Measurements from ENCODE around the gene TCF7L2. TPM values are rescaled to one million over a fixed set of nuclear protein-coding genes. Genes with fewer than 3 reads are reported as not detected.

TCF7L2 gene
- total RNA-seq, 3 donors from 2014 or later = 33.1 to 44.2 (median 34.1) TPM

DNA sequence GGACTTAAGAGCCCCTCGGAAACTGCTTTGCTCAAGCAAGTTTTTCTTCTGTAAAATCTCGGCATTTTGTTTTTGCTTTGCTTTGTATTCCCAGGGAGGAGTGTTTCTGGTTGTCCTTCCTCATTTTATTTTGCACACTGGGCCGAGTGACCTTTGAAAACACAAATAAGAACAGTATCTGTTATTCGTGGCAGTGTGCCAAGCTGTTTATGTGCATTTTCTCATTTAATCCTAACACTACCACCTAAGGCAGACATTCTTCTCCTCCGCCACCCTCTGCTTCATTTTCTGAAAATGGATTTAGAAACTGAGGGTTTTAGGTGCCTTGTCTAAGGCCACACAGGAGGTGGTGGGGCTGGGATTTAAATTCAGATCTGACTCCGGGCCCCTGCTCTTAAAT is 218.5 kb downstream of the TCF7L2 start:
- intact Hi-C loops (cut with DNase I; ENCODE audit: low total_unique reads) = no loop called here
- H3K27ac ChIP-seq = no peak overlapping the region
- H3K36me3 ChIP-seq = no peaks in the 10 kb centered on the region
- no peak overlapping the region for H3K4me3 ChIP-seq
- TF ChIP-seq, protein P1, sequence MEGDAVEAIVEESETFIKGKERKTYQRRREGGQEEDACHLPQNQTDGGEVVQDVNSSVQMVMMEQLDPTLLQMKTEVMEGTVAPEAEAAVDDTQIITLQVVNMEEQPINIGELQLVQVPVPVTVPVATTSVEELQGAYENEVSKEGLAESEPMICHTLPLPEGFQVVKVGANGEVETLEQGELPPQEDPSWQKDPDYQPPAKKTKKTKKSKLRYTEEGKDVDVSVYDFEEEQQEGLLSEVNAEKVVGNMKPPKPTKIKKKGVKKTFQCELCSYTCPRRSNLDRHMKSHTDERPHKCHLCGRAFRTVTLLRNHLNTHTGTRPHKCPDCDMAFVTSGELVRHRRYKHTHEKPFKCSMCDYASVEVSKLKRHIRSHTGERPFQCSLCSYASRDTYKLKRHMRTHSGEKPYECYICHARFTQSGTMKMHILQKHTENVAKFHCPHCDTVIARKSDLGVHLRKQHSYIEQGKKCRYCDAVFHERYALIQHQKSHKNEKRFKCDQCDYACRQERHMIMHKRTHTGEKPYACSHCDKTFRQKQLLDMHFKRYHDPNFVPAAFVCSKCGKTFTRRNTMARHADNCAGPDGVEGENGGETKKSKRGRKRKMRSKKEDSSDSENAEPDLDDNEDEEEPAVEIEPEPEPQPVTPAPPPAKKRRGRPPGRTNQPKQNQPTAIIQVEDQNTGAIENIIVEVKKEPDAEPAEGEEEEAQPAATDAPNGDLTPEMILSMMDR (IDR thresholded peaks at IDR 0.05) = no peak
- no peak for TF ChIP-seq POLR2A (IDR thresholded peaks at IDR 0.05)
- no peak for TF ChIP-seq POLR2AphosphoS5 (IDR thresholded peaks at IDR 0.05)
- no peak for DNase-seq (ENCODE audit: low spot score in 2 of 2)
- H3K4me1 ChIP-seq = no peaks in the 10 kb centered on the region
- H3K9me3 ChIP-seq = no peaks in the 10 kb centered on the region
- no peaks in the 10 kb centered on the region for H3K27me3 ChIP-seq

DNA sequence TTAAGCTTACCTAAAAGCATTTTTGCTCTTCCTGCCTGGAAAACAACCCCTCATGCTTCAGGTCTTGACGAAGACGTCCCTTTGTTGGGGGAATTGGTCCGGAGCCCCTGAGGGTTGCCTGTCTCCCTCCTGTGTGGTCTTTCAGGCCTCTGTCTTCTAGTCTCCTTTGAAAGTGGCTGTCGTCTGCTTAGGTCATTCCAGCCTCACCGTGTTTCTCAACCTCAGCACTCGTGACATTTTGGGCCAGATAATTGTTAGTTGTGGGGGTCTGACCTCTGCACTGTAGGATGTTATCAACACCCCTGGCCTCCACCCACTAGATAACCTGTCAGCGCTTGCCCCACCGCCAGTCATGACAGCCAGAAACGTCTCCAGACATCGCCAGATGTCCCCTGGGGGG is 219.1 kb downstream of the TCF7L2 start:
- no peaks in the 10 kb centered on the region for H3K4me1 ChIP-seq
- H3K4me3 ChIP-seq = no peak overlapping the region
- no peaks in the 10 kb centered on the region for H3K9me3 ChIP-seq
- no peak overlapping the region for H3K27ac ChIP-seq
- no peak for TF ChIP-seq POLR2AphosphoS5 (IDR thresholded peaks at IDR 0.05)
- TF ChIP-seq POLR2A (IDR thresholded peaks at IDR 0.05) = no peak
- no peak for DNase-seq (ENCODE audit: low spot score in 2 of 2)
- H3K27me3 ChIP-seq = no peaks in the 10 kb centered on the region
- no peaks in the 10 kb centered on the region for H3K36me3 ChIP-seq
- intact Hi-C loops (cut with DNase I; ENCODE audit: low total_unique reads) = no loop called here

DNA sequence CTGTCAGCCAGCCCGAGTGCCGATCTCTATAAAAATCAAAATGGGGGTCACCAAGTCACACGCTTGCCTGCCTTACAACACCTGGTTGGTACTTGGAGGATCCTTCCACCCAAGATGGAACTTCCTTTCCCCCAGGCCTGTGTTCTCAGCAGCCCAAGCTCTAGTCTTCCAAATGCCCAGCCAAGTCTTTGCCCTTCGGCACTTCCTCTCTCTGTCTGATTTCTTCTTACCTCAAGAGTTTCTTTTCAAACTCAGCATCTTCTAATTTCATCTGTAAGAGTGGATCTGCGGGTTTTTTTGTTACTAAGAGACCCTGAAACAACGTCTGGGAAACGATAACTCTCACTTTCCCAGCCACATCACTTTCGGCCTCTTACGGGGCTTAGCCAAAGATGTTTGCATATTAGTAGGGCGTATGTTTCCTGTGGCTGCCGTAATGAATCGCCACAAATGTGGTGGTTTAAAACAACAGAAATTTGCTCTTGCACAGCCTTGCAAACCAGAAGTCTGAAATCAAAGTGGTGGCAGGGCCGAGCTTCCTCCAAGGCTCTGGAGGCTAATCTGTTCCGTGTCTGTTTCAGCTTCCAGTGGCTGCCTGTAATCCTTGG is 219.9 kb downstream of the TCF7L2 start:
- TF ChIP-seq POLR2AphosphoS5 (IDR thresholded peaks at IDR 0.05) (no peak), POLR2A (IDR thresholded peaks at IDR 0.05) (no peak)
- TF ChIP-seq, protein P1 (IDR thresholded peaks at IDR 0.05) = no peak
- Histone ChIP-seq H3K36me3 (no peaks in the 10 kb centered on the region), H3K4me3 (no peak overlapping the region), H3K27me3 (no peaks in the 10 kb centered on the region), H3K9me3 (no peaks in the 10 kb centered on the region), H3K27ac (no peak overlapping the region), H3K4me1 (no peaks in the 10 kb centered on the region)
- no peak for DNase-seq (ENCODE audit: low spot score in 2 of 2)
- intact Hi-C loops (cut with DNase I; ENCODE audit: low total_unique reads) = no loop called here

DNA sequence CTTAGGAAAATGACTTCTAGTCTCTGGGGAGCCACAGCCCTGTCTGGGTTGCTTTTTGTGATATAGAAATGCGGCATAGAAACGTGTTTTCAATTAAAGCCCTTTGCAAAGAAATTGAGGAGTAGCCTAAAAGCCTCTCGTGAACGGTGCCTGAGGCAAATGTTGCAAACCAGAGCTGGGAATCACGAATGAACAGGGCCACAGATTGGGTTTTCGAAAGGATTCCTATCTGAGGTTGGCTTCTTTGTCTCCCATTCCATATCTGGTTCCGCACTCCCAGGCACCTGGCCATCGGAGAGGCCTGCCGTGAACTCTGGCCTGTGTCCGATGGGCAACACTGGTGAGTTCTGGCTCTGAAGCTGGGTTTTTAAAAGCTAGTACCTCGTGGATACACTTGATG is 221.6 kb downstream of the TCF7L2 start:
- DNase-seq (ENCODE audit: low spot score in 2 of 2) = no peak
- intact Hi-C loops (cut with DNase I; ENCODE audit: low total_unique reads) = no loop called here
- Histone ChIP-seq H3K27ac (no peak overlapping the region), H3K27me3 (no peaks in the 10 kb centered on the region), H3K4me1 (no peaks in the 10 kb centered on the region), H3K9me3 (no peaks in the 10 kb centered on the region), H3K4me3 (no peak overlapping the region), H3K36me3 (no peaks in the 10 kb centered on the region)
- TF ChIP-seq, protein P1 (IDR thresholded peaks at IDR 0.05) = no peak
- TF ChIP-seq POLR2AphosphoS5 (IDR thresholded peaks at IDR 0.05) (no peak), POLR2A (IDR thresholded peaks at IDR 0.05) (no peak)

DNA sequence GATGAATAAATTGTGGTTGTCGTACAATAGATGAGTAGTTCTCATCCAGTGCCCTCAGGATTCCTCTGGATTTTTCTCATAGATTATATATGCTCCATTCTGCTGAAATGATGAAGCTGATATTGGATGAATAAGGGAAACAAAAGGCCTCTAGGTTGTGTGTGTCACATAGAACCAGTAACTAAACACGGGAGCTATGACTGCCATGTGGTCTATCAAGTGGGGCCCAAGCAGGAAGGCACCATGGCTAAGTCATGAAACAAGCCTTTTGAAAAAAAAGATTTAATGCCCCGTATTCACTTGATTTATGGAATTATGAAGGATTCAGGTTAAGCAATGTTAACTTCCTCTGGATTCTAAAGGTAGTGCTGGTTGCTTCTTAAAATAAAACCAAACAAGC is 225.1 kb downstream of the TCF7L2 start:
- no peaks in the 10 kb centered on the region for H3K27me3 ChIP-seq
- no peaks in the 10 kb centered on the region for H3K9me3 ChIP-seq
- H3K27ac ChIP-seq = no peak overlapping the region
- TF ChIP-seq POLR2AphosphoS5 (IDR thresholded peaks at IDR 0.05) (no peak), POLR2A (IDR thresholded peaks at IDR 0.05) (no peak)
- TF ChIP-seq, protein P1 (IDR thresholded peaks at IDR 0.05) = no peak
- intact Hi-C loops (cut with DNase I; ENCODE audit: low total_unique reads) = no loop called here
- no peaks in the 10 kb centered on the region for H3K4me1 ChIP-seq
- H3K4me3 ChIP-seq = no peak overlapping the region
- H3K36me3 ChIP-seq = no peaks in the 10 kb centered on the region
- no peak for DNase-seq (ENCODE audit: low spot score in 2 of 2)
